ENCODE data around the gene SYNPR.

SYNPR gene

DNA sequence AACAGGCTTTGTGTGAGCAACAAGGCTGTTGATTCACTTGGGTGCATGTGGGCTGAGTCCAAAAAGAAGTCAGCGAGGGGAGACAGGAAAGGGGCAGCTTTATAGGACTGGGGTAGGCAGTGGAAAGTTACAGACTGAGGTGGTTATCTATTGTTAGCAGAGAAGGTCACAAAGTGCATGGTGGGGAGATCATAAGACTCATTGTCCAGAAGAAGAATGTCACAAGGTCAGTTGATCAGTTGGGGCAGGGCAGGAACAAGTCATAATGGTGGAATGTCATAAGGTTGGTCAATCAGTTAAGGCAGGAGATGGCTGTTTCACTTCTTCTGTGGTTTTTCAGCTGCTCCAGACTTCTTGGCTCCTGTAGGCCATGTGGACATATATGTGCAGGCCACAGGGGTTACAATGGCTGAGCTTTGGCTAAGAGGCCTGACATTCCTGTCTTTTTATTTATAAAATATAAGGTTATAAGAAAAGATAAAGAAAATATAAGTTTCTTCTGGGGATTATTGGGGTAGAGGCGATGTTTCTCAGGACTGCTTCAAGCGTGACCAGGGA lies 304.9 kb downstream of the SYNPR start:
- Mint-ChIP-seq H3K36me3 (no peaks in the 10 kb centered on the region), H3K4me3 (no peak overlapping the region), H3K27ac (no peak overlapping the region), H3K9me3 (peaks cover 0 to 2% of the 10 kb centered on the region in 2 donors), H3K27me3 (no peaks in the 10 kb centered on the region), H3K4me1 (no peaks in the 10 kb centered on the region)
- ATAC-seq (replicated peaks) (no peak), DNase-seq (no peak)

DNA sequence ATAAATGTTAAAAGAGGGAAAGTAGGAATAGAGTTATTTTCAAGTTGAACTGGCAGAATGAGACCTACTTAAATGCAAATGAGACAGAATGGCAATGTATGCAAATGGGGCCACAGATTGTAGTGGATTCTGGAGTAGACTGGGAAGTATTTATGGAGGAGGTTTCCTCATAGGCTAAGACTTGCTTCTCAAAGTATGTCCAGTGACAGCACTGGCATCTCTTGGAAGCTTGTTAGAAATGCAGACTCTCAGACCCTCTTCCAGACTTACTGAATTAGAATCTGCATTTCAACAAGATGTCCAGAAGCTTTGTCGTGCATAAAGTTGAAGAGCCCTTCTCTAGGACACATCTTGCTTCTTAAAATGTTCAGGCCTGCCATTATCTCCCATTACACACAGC lies 306.6 kb downstream of the SYNPR start:
- H3K27ac Mint-ChIP-seq: no peak overlapping the region
- H3K27me3 Mint-ChIP-seq: no peaks in the 10 kb centered on the region
- no peak overlapping the region for H3K4me3 Mint-ChIP-seq
- peaks cover 0 to 5% of the 10 kb centered on the region in 2 donors for H3K9me3 Mint-ChIP-seq
- H3K36me3 Mint-ChIP-seq: no peaks in the 10 kb centered on the region
- no peak for ATAC-seq (replicated peaks)
- H3K4me1 Mint-ChIP-seq: no peaks in the 10 kb centered on the region
- DNase-seq: no peak

DNA sequence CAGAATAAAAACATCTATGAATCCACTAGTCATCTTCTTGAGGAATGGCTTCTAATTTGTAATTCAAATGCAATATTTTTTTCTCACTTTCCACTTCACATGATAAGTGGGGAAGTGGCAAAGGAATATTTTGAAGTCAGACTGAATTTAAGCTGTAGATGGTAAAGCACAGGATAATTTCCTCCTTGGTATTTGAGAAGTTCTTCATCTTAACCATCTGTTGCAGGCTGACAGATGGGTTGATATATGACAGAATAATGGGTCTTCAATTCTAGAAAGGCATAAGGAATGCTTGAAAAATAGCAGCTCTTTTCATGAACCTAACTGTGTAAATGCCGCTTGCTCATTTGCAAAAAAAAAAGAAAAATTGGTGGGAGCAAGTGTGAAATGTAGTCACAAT lies 307.8 kb downstream of the SYNPR start:
- ATAC-seq (replicated peaks): no peak
- Mint-ChIP-seq H3K27me3 (no peaks in the 10 kb centered on the region), H3K27ac (no peak overlapping the region), H3K4me3 (no peak overlapping the region), H3K4me1 (no peaks in the 10 kb centered on the region), H3K9me3 (peaks cover 0 to 5% of the 10 kb centered on the region in 2 donors), H3K36me3 (no peaks in the 10 kb centered on the region)
- no peak for DNase-seq

DNA sequence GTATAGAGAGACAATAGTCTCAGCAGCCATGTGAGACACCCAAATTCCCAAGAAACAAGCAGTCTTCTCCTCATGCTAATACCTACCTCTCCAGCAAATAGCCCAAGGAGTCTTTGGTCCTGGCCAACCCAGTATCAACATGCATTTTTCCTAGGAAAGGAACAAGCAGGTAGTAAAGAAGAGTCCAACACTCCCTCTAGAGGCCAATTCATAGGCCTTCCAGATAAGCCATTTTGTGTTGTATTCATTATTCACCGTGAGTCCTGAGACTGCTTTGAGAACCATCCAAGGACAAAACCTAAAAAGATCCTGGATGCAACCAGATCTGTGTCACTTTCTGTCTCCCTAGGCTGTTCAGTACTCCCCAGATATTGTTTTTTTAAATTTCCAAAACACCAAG lies 310.8 kb downstream of the SYNPR start:
- Mint-ChIP-seq H3K4me1 (no peaks in the 10 kb centered on the region), H3K27me3 (no peaks in the 10 kb centered on the region), H3K27ac (no peak overlapping the region), H3K4me3 (no peak overlapping the region), H3K9me3 (peaks cover 0 to 5% of the 10 kb centered on the region in 2 donors), H3K36me3 (no peaks in the 10 kb centered on the region)
- ATAC-seq (replicated peaks) (no peak), DNase-seq (no peak)

DNA sequence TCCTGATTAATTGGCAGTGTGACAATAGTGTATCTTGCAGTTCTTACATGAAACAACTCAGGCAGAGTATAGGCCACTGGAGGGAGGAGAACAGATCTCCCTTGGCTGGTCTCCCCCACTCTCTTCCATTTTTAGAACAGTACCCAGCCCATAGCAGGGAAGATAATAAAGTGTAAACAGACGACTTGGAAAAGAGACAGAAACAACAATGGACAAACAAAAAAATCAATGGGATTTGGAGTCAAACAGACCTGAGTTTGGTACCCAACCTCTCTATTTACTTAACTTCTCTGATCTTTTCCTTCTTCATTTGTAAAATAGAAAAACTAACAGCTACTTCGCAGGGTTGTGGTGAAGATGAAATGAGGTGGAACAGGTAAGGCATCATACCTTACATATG lies 315.7 kb downstream of the SYNPR start:
- Mint-ChIP-seq H3K4me3 (no peak overlapping the region), H3K36me3 (no peaks in the 10 kb centered on the region), H3K27me3 (no peaks in the 10 kb centered on the region), H3K27ac (no peak overlapping the region), H3K4me1 (no peaks in the 10 kb centered on the region), H3K9me3 (peaks cover 0 to 1% of the 10 kb centered on the region in 2 donors)
- DNase-seq (no peak), ATAC-seq (replicated peaks) (no peak)

DNA sequence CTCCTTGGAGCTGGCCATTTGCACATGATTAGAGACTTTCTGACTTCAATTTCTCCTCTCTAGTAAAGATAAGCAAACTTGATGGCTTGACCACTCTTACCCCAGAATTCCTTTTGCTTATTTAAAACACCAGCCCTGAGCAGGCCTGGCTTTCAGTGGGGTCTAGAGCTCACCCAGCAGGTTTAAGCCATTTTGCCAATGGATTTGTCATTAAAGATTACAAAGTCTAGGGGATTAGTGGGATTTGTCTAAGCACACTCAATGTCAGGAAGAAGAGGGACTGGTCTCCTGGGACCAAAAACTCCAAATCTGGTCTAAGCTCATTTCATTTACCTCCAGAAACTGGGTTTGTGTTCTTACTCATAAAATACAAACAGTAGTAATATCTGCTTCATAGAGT lies 317.1 kb downstream of the SYNPR start:
- no peaks in the 10 kb centered on the region for H3K4me1 Mint-ChIP-seq
- H3K27me3 Mint-ChIP-seq: no peaks in the 10 kb centered on the region
- ATAC-seq (replicated peaks) (no peak), DNase-seq (no peak)
- H3K4me3 Mint-ChIP-seq: no peak overlapping the region
- H3K36me3 Mint-ChIP-seq: no peaks in the 10 kb centered on the region
- H3K9me3 Mint-ChIP-seq: peaks cover 0 to 1% of the 10 kb centered on the region in 2 donors
- no peak overlapping the region for H3K27ac Mint-ChIP-seq

DNA sequence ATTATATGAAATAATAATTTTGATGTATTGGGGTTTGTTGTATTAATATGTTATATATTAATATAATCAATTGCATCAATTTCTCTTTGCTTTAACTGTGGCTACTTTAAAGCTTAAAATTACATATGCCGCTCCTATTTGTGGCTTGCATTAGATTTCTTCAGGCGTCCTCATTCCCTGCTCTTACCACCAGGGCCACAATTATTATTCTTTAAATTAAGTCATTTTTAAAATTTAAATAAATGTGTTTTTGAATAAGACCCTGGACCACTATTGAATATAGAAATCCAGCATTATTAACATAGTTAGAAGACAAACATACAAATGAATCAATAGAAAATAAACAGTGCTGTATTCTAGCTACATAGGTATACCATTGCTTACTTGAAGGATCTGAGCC lies 318.9 kb downstream of the SYNPR start:
- ATAC-seq (replicated peaks) (no peak), DNase-seq (no peak)
- no peak overlapping the region for H3K4me3 Mint-ChIP-seq
- peaks cover 7% of the 10 kb centered on the region in 2 donors for H3K9me3 Mint-ChIP-seq
- no peaks in the 10 kb centered on the region for H3K27me3 Mint-ChIP-seq
- no peaks in the 10 kb centered on the region for H3K36me3 Mint-ChIP-seq
- no peaks in the 10 kb centered on the region for H3K4me1 Mint-ChIP-seq
- no peak overlapping the region for H3K27ac Mint-ChIP-seq

DNA sequence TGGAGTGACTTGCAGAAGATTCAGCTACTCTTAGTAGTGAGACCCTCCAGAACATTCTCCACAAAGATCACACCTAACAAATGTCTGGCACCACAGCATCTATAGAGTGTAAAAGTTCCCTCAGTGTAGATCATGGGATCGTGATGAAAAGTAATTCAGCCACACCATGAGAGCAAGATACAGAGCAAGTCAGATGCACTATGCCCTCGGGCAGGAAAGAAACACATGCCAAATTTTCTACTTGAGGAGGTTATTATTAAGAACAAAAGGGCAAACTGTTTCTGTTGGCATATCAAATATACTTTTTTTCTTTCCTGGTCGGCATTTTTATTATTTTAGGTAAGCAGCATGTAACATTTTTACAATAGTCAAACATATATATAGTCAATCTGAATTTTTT lies 329.6 kb downstream of the SYNPR start:
- no peaks in the 10 kb centered on the region for H3K36me3 Mint-ChIP-seq
- no peak overlapping the region for H3K27ac Mint-ChIP-seq
- ATAC-seq (replicated peaks) (no peak), DNase-seq (no peak)
- peaks cover 0 to 2% of the 10 kb centered on the region in 2 donors for H3K9me3 Mint-ChIP-seq
- H3K4me3 Mint-ChIP-seq: no peak overlapping the region
- no peaks in the 10 kb centered on the region for H3K27me3 Mint-ChIP-seq
- H3K4me1 Mint-ChIP-seq: no peaks in the 10 kb centered on the region

DNA sequence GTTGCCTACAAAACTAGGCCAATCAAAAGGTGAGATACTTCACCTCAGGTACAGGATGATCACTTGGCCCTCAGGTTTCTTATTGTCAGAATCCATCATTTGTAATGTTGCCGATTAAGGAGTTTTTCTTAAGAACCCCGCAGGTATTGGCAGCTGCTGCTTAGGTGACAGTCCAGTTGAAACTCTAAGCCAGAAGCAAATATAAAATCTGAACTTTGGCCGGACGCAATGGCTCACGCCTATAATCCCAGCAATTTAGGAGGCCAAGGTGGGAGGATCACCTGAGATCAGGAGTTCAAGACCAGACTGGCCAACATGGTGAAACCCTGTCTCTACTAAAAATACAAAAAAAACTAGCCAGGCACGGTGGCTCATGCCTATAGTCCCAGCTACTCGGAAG lies 331.3 kb downstream of the SYNPR start:
- Mint-ChIP-seq H3K27ac (no peak overlapping the region), H3K27me3 (no peaks in the 10 kb centered on the region), H3K9me3 (no peaks in the 10 kb centered on the region), H3K36me3 (no peaks in the 10 kb centered on the region), H3K4me1 (no peaks in the 10 kb centered on the region), H3K4me3 (no peak overlapping the region)
- no peak for ATAC-seq (replicated peaks)
- DNase-seq: no peak

DNA sequence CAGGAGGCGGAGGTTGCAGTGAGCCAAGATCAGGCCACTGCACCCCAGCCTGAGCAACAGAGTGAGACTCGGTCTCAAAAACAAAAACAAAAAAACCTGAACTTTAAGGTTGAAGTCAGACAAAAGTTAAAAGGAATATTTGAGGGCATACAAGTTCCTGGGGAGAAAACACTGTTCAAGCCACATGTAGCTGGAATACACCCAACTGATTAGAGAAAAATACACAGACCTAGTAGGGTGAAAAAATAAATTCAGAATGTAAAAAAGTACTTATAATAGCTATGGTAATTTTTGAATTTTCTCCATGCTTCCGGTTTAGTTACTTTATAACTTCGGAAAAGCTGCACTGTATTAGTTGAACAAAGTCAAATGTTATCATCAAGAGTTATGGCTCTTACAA lies 331.7 kb downstream of the SYNPR start:
- Mint-ChIP-seq H3K36me3 (no peaks in the 10 kb centered on the region), H3K9me3 (no peaks in the 10 kb centered on the region), H3K4me1 (no peaks in the 10 kb centered on the region), H3K4me3 (no peak overlapping the region), H3K27me3 (no peaks in the 10 kb centered on the region), H3K27ac (no peak overlapping the region)
- no peak for DNase-seq
- no peak for ATAC-seq (replicated peaks)

DNA sequence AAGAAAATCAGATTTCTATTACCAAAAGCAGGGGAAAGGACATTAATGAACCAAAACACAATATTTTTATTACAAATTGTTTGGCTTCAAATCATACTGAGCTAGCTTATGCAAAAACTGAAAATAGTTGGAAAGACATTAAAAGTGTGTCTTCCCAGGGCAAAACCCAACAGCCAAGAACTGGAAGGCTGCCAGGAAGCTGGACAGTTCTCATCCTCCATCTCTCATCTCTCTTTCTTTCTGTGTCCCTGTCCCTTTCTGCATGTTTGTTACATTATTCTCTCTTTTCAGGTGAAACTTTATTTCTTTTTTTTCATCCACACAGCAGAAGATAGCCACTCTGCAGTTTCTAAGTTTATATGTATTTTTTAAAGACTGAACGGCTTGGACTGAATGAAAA lies 333.3 kb downstream of the SYNPR start:
- ATAC-seq (replicated peaks) (no peak), DNase-seq (no peak)
- H3K36me3 Mint-ChIP-seq: no peaks in the 10 kb centered on the region
- no peaks in the 10 kb centered on the region for H3K9me3 Mint-ChIP-seq
- H3K4me3 Mint-ChIP-seq: no peak overlapping the region
- H3K4me1 Mint-ChIP-seq: no peaks in the 10 kb centered on the region
- H3K27ac Mint-ChIP-seq: no peak overlapping the region
- no peaks in the 10 kb centered on the region for H3K27me3 Mint-ChIP-seq

DNA sequence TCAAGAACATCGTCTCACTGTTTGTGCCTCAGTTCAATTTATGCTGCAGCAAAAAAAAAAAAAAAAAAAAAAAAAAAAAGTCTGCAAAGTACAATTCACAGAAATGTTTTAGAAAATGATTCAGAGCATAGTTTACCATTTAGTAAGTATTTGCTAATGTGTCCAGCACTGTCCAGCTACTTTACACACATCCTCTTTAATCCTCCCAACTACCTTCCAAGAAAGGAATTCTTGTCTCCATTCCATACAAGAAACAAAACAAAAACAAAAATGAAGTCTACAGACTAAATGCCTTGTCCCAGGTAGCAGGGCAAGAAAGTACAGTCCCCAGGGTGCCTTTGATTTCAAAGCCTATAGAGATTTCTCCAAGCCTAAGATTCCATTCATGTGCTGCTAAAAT lies 335.5 kb downstream of the SYNPR start:
- Mint-ChIP-seq H3K4me3 (no peak overlapping the region), H3K27ac (no peak overlapping the region), H3K27me3 (no peaks in the 10 kb centered on the region), H3K4me1 (no peaks in the 10 kb centered on the region), H3K9me3 (no peaks in the 10 kb centered on the region), H3K36me3 (no peaks in the 10 kb centered on the region)
- ATAC-seq (replicated peaks) (no peak), DNase-seq (no peak)

DNA sequence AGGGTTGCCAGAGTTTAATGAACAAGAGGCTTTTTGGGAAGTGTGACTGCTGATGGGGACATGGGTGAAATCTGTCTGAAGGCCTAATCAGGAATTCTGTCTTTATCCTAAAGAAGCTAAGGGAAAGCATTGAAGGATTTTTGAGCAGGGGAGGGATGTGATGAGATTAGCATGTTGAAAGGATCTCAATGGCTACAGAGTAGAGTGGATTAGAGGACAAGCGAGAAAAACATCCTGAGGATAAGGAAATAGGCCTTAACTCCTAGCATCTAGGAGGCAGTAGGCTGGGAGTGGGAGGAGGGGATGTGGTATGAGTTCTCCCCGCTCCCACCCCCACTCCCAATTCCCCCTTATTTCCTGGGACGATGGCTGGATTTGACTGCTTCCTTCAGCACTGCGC lies 339.3 kb downstream of the SYNPR start:
- H3K27ac Mint-ChIP-seq: no peak overlapping the region
- no peaks in the 10 kb centered on the region for H3K27me3 Mint-ChIP-seq
- no peak for DNase-seq
- H3K4me3 Mint-ChIP-seq: no peak overlapping the region
- ATAC-seq (replicated peaks): no peak
- H3K36me3 Mint-ChIP-seq: no peaks in the 10 kb centered on the region
- H3K9me3 Mint-ChIP-seq: peaks cover 5 to 8% of the 10 kb centered on the region in 2 donors
- no peaks in the 10 kb centered on the region for H3K4me1 Mint-ChIP-seq

DNA sequence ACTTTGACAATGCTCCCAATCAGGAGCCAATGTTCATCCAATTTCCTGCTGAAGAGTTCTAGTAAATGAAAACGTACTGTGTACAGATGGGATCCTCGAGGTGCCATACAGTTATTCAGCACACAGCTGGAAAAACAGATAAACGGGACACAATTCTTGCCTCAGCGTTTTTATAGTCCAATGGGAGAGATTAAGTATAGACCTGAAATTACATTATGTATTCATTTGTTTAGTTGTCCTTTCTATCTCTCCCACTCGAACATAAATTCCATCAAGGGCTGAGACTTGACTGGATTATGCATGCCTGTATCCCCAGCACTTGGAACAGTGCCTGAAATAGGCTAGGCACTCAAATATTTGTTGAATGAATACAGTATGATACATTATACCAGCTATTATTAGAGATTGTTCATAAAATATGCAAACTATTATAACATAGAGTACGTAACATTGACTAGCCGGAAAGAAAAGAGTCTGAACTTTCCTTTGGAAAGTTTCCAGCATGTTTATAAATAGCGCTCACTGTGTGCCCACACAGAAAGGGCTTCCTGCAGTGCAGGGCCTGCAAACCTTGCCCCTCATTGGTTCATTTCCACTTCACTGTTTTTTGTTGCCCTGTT lies 346.9 kb downstream of the SYNPR start:
- Mint-ChIP-seq H3K4me3 (no peak overlapping the region), H3K9me3 (peaks cover 5 to 8% of the 10 kb centered on the region in 2 donors), H3K36me3 (no peaks in the 10 kb centered on the region), H3K4me1 (no peaks in the 10 kb centered on the region), H3K27ac (no peak overlapping the region), H3K27me3 (no peaks in the 10 kb centered on the region)
- DNase-seq (no peak), ATAC-seq (replicated peaks) (no peak)

DNA sequence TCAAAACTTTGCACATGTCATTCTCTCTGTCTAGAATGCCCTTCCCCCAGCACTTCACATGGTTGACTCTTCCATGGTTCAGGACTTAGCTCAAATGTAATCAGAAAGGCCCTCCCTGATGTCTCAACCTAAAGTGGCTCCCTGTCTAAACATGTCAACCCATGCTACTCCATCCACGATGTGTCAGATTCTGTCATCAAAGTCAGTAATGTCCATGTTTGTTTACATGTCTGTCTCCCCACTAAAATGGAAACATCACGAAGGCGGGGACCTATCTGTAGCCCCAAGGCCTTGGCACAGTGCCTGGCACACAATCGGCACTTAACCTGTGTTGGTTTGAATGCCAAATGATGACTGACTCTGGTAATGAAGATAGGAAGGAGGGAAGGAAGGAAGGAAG lies 353.6 kb downstream of the SYNPR start:
- no peak overlapping the region for H3K27ac Mint-ChIP-seq
- ATAC-seq (replicated peaks): no peak

DNA sequence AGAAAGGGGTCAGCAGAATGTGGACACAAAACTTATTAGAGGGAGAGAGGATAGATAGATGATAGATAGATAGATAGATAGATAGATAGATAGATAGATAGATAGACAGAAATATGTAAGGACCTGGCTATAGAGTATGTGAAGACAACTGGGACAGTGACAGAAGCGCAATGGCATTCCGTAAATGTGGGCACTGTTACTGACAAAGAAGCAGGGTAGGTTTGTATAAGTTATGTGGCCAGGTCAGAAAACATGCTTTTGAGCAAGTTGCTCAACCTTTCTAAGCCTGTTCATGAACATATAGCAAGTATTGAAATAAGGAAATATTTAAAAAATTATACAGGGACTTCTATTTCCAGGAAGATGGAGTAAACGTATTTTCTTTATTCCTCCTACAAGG lies 357.1 kb downstream of the SYNPR start:
- Mint-ChIP-seq H3K27me3 (peaks cover 0 to 6% of the 10 kb centered on the region in 2 donors), H3K4me3 (no peak overlapping the region), H3K36me3 (no peaks in the 10 kb centered on the region), H3K4me1 (no peaks in the 10 kb centered on the region), H3K9me3 (peaks cover 6 to 11% of the 10 kb centered on the region in 2 donors), H3K27ac (no peak overlapping the region)
- DNase-seq (no peak), ATAC-seq (replicated peaks) (no peak)

More for the DNA sequence above, 353.6 kb downstream of the SYNPR start:
- peaks cover 4 to 7% of the 10 kb centered on the region in 2 donors for H3K9me3 Mint-ChIP-seq
- H3K4me1 Mint-ChIP-seq: no peaks in the 10 kb centered on the region
- no peak overlapping the region for H3K4me3 Mint-ChIP-seq
- no peaks in the 10 kb centered on the region for H3K36me3 Mint-ChIP-seq
- no peak for DNase-seq
- no peaks in the 10 kb centered on the region for H3K27me3 Mint-ChIP-seq

Measured in stimulated activated naive B cell treated with anti-CD40 and anti-IgM and Interleukin-4, amounts not matched to agents 10 μg/mL and 1 μg/mL and 100 μg/mL, for 72 hours (primary cell).